Ishikawa (cell line): ENCODE measurements around the gene SH3PXD2A.

Experiments used
- CEBPB ChIP-seq: IDR thresholded peaks from 2 replicates; pipeline ENCODE4 v1.6.1; 2012
- CREB1 ChIP-seq: IDR thresholded peaks from 2 replicates; pipeline ENCODE4 v1.6.1; 2012; ENCODE audit warnings: low read depth
- EGR1 ChIP-seq: IDR thresholded peaks from 2 replicates; pipeline ENCODE4 v1.6.1; 2012
- EP300 ChIP-seq: IDR thresholded peaks from 2 replicates; pipeline ENCODE4 v1.6.1; 2012; ENCODE audit warnings: borderline replicate concordance
- FOXM1 ChIP-seq: IDR thresholded peaks from 2 replicates; pipeline ENCODE4 v1.6.1; 2012; ENCODE audit warnings: low read depth, borderline replicate concordance
- MAX ChIP-seq: IDR thresholded peaks from 2 replicates; pipeline ENCODE4 v1.6.1; 2012
- NFIC ChIP-seq: IDR thresholded peaks from 2 replicates; pipeline ENCODE4 v1.6.1; 2012
- RAD21 ChIP-seq: IDR thresholded peaks from 2 replicates; pipeline ENCODE4 v1.6.1; 2012; ENCODE audit warnings: low read depth
- TAF1 ChIP-seq: IDR thresholded peaks from 2 replicates; pipeline ENCODE4 v1.6.1; 2012; ENCODE audit warnings: low read depth, mild to moderate bottlenecking
- TCF12 ChIP-seq: IDR thresholded peaks from 2 replicates; pipeline ENCODE4 v1.6.1; 2012; ENCODE audit warnings: low read depth
- TEAD4 ChIP-seq: IDR thresholded peaks from 2 replicates; pipeline ENCODE4 v1.6.1; 2012
- USF1 ChIP-seq: IDR thresholded peaks from 2 replicates; pipeline ENCODE4 v1.6.1; 2012
- YY1 ChIP-seq: IDR thresholded peaks from 2 replicates; pipeline ENCODE4 v1.6.1; 2012; ENCODE audit warnings: low read depth
- ZBTB7A ChIP-seq: IDR thresholded peaks from 2 replicates; pipeline ENCODE4 v1.6.1; 2012; ENCODE audit warnings: low read depth
- TF ChIP-seq, protein P1 (sequence below): IDR thresholded peaks from 2 replicates; pipeline ENCODE4 v1.6.1; 2012; ENCODE audit warnings: low read depth, mild to moderate bottlenecking

The SH3PXD2A gene

GRCh38 chr10:103551619-103552602, 303.5 kb downstream of the SH3PXD2A start:
- no peak for TF ChIP-seq CREB1

- TF ChIP-seq TCF12: no peak
- TF ChIP-seq CEBPB: no peak
- TF ChIP-seq FOXM1: no peak
- no peak for TF ChIP-seq EGR1
- TF ChIP-seq RAD21: no peak
- TF ChIP-seq MAX: no peak
- no peak for TF ChIP-seq USF1
- TF ChIP-seq TAF1: no peak
Measured at GRCh38 chr10:103550229-103550628, 305.1 kb downstream of the SH3PXD2A start.

DNA sequence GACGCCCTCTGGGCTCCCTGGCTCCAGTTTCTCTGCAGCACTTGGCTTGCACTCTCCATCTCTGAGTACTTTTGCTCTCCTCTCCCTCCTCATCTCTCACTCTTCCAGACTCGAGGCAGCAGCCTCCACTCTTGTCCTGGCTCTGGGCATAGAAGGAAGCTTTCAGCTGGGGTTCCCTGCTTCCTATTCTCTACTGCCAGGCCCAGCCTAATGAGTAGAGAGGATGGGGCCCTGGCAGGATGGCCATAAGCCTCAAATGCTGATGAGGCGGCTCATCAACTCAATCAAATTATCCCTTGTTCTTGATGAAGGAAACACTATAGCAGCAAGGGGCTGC, 306.1 kb downstream of the SH3PXD2A start:
- TF ChIP-seq USF1 (no peak), EGR1 (no peak), YY1 (no peak), TCF12 (no peak), TEAD4 (no peak), RAD21 (no peak)
- TF ChIP-seq, protein P1, sequence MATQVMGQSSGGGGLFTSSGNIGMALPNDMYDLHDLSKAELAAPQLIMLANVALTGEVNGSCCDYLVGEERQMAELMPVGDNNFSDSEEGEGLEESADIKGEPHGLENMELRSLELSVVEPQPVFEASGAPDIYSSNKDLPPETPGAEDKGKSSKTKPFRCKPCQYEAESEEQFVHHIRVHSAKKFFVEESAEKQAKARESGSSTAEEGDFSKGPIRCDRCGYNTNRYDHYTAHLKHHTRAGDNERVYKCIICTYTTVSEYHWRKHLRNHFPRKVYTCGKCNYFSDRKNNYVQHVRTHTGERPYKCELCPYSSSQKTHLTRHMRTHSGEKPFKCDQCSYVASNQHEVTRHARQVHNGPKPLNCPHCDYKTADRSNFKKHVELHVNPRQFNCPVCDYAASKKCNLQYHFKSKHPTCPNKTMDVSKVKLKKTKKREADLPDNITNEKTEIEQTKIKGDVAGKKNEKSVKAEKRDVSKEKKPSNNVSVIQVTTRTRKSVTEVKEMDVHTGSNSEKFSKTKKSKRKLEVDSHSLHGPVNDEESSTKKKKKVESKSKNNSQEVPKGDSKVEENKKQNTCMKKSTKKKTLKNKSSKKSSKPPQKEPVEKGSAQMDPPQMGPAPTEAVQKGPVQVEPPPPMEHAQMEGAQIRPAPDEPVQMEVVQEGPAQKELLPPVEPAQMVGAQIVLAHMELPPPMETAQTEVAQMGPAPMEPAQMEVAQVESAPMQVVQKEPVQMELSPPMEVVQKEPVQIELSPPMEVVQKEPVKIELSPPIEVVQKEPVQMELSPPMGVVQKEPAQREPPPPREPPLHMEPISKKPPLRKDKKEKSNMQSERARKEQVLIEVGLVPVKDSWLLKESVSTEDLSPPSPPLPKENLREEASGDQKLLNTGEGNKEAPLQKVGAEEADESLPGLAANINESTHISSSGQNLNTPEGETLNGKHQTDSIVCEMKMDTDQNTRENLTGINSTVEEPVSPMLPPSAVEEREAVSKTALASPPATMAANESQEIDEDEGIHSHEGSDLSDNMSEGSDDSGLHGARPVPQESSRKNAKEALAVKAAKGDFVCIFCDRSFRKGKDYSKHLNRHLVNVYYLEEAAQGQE: no peak

- no peak for TF ChIP-seq TCF12
- no peak for TF ChIP-seq RAD21
- TF ChIP-seq, protein P1: no peak
- TF ChIP-seq FOXM1: no peak
Measured at GRCh38 chr10:103548581-103549348, 306.6 kb downstream of the SH3PXD2A start.

DNA sequence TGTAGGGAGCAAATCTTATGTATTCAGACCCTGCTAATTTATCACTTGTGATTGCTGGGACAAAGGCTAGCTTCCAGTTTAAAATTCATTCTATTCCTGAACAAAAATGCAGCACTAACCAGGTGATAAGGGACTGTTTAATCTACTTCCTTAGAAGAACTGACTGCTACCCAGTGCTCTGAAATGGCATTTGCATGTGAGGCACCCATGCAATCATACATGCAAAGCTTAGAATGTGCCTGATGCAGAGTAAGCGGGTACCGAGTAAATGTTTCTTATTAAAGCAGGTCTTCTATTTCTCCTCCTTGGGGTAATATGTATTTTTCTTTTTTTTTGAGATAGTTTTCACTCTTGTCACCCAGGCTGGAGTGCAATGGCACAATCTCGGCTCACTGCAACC, 307.4 kb downstream of the SH3PXD2A start:
- TF ChIP-seq, protein P1: no peak
- TF ChIP-seq EGR1: no peak
- no peak for TF ChIP-seq USF1
- no peak for TF ChIP-seq TEAD4
- no peak for TF ChIP-seq EP300
- no peak for TF ChIP-seq TCF12
- no peak for TF ChIP-seq NFIC
- TF ChIP-seq CEBPB: no peak
- no peak for TF ChIP-seq FOXM1
- no peak for TF ChIP-seq RAD21
- no peak for TF ChIP-seq MAX
- no peak for TF ChIP-seq TAF1
- no peak for TF ChIP-seq ZBTB7A
- TF ChIP-seq YY1: no peak
- TF ChIP-seq CREB1: no peak
